Endothelial cell of umbilical vein (primary cell): ENCODE data around the gene TRIM3. TPM values are rescaled to one million over a fixed set of nuclear protein-coding genes. Genes with fewer than 3 reads are reported as not detected.

Source experiments
- BruUV-seq: library from RNA; stranded (reverse); fragments of 400-500 nt; replicated peaks from 2 replicates; lab custom pipeline; 2021; lab: Mats Ljungman, UMichigan
- CTCF ChIA-PET: fragments of 300-600, 350-600 bp; sonication (Branson Sonifier 250); formaldehyde crosslinking; loops from one replicate; lab custom pipeline; 2021; ENCODE audit warnings: antibody characterized with exemption, inconsistent platforms; lab: Charles Lee
- POLR2A ChIA-PET: fragments of 300-600, 350-600 bp; sonication (Branson Sonifier 250); formaldehyde crosslinking; loops from one replicate; lab custom pipeline; 2021; ENCODE audit warnings: antibody characterized with exemption, inconsistent platforms; lab: Charles Lee
- DNase-seq: peaks from one replicate; pipeline ENCODE4 v3.0.0-alpha.2; 2011; ENCODE audit warnings: low read depth, low spot score
- FAIRE-seq: peaks from 2 replicates; lab custom pipeline; 2011; peaks lifted over from hg19 to GRCh38; lab: Jason Lieb, UNC
- H2AFZ ChIP-seq: 2 replicates; pipeline ENCODE4 v1.6.0; 2012; ENCODE audit warnings: low read depth, low read length, control low read depth, inconsistent platforms
- H3K27ac ChIP-seq: 2 replicates; pipeline ENCODE4 v1.5.1; 2011; ENCODE audit warnings: low read depth, mild to moderate bottlenecking, control low read depth, low read length, moderate library complexity; ENCODE audit not compliant: insufficient read depth
- H3K27me3 ChIP-seq, 2 experiments: 2 replicates each; pipeline versions ENCODE4 v1.6.0 to v1.6.1; 2011; ENCODE audit warnings: low read length in 2 of 2, mixed read lengths in 1 of 2; ENCODE audit not compliant: control insufficient read depth in 2 of 2, insufficient read depth in 2 of 2
- H3K36me3 ChIP-seq, 2 experiments: 2 replicates in 1 of 2; 3 replicates in 1 of 2; pipeline ENCODE4 v1.5.1; 2011; ENCODE audit warnings: low read length in 2 of 2, mild to moderate bottlenecking in 1 of 2, moderate library complexity in 1 of 2; ENCODE audit not compliant: control insufficient read depth in 2 of 2, insufficient read depth in 2 of 2; ENCODE audit errors: extremely low read depth in 1 of 2
- H3K4me1 ChIP-seq: 3 replicates; pipeline ENCODE4 v1.5.1; 2011; ENCODE audit warnings: mild to moderate bottlenecking, low read length; ENCODE audit not compliant: control insufficient read depth, insufficient read depth; ENCODE audit errors: extremely low read depth
- H3K4me2 ChIP-seq: 2 replicates; pipeline ENCODE4 v1.6.1; 2011; ENCODE audit warnings: low read length, control low read depth, mixed read lengths; ENCODE audit not compliant: insufficient read depth
- H3K4me3 ChIP-seq, 3 experiments: fragments of 200-600 bp in 1 of 3; sonication (generic), shearing (Covaris generic) in 1 of 3; replicated peaks in 1 of 3; 2 replicates each; pipeline ENCODE4 v1.5.1; 2011 to 2016; ENCODE audit warnings: control low read depth in 3 of 3, low read length in 3 of 3, mild to moderate bottlenecking in 2 of 3, inconsistent platforms in 1 of 3, low read depth in 1 of 3, moderate library complexity in 1 of 3; ENCODE audit not compliant: insufficient read depth in 1 of 3
- H3K79me2 ChIP-seq: 2 replicates; pipeline ENCODE4 v1.6.0; 2012; ENCODE audit warnings: low read length, inconsistent platforms; ENCODE audit not compliant: control insufficient read depth, insufficient read depth
- H3K9ac ChIP-seq: replicated peaks from 2 replicates; pipeline ENCODE3; 2011; ENCODE audit warnings: low read length, control low read depth; ENCODE audit not compliant: insufficient read depth; ENCODE audit errors: extremely low read depth
- H3K9me1 ChIP-seq: replicated peaks from 3 replicates; pipeline ENCODE4 v1.6.0; 2011; ENCODE audit warnings: mild to moderate bottlenecking, low read length; ENCODE audit not compliant: control insufficient read depth, insufficient read depth; ENCODE audit errors: extremely low read depth
- H3K9me3 ChIP-seq: replicated peaks from 2 replicates; pipeline ENCODE4 v1.5.1; 2012; ENCODE audit warnings: low read length, inconsistent platforms; ENCODE audit not compliant: control insufficient read depth, insufficient read depth
- H4K20me1 ChIP-seq: replicated peaks from 2 replicates; pipeline ENCODE3; 2011; ENCODE audit warnings: mild to moderate bottlenecking, low read length; ENCODE audit not compliant: control insufficient read depth, insufficient read depth; ENCODE audit errors: extremely low read depth
- EZH2 ChIP-seq: IDR thresholded peaks from 2 replicates; pipeline ENCODE4 v1.6.1; 2012; ENCODE audit warnings: borderline replicate concordance, low read depth, mild to moderate bottlenecking, moderate library complexity, low read length, inconsistent platforms; ENCODE audit not compliant: severe bottlenecking
- FOS ChIP-seq: IDR thresholded peaks from 2 replicates; pipeline ENCODE4 v1.6.1; 2011; ENCODE audit warnings: mild to moderate bottlenecking, low read length, moderate library complexity, borderline replicate concordance; ENCODE audit not compliant: insufficient read depth
- GATA2 ChIP-seq: IDR thresholded peaks from 2 replicates; pipeline ENCODE4 v1.7.0; 2011; ENCODE audit warnings: low read depth, mild to moderate bottlenecking, moderate library complexity, mixed read lengths, low read length; ENCODE audit not compliant: insufficient read length, insufficient read depth
- JUN ChIP-seq: IDR thresholded peaks from 2 replicates; pipeline ENCODE4 v1.6.1; 2011; ENCODE audit warnings: borderline replicate concordance, low read depth; ENCODE audit not compliant: insufficient read length, insufficient read depth
- MYC ChIP-seq: IDR thresholded peaks from one replicate; pipeline ENCODE4 v1.6.1; 2011; ENCODE audit warnings: mild to moderate bottlenecking, low read depth, low read length
- POLR2A ChIP-seq: IDR thresholded peaks from 2 replicates; pipeline ENCODE4 v1.6.1; 2012; ENCODE audit warnings: low read depth, mild to moderate bottlenecking, control low read depth, low read length
- POLR2AphosphoS5 ChIP-seq: IDR thresholded peaks from 2 replicates; pipeline ENCODE4 v1.6.1; 2012; ENCODE audit warnings: low read depth, mild to moderate bottlenecking, control low read depth, low read length, moderate library complexity; ENCODE audit not compliant: insufficient read depth
- dilution Hi-C: fragments of 300-500 bp; cut with MboI; formaldehyde crosslinking; loops from one replicate; pipeline ENCODE4 v1.15.0; 2019; ENCODE audit warnings: low sequenced_read_pairs; ENCODE audit not compliant: extremely low pct_ligation_motif_present
- intact Hi-C: fragments of 100-400 bp; cut with micrococcal nuclease; formaldehyde crosslinking; loops from one replicate; pipeline ENCODE4 v1.10.0; 2022
- polyA plus RNA-seq, 4 experiments: library from polyadenylated mRNA; depleted of rRNA in 3 of 4; stranded (reverse) in 3 of 4; unstranded in 1 of 4; fragments of >200 nt; gene quantifications; 2 replicates each; pipeline versions ENCODE4 v1.2.1 to v1.2.3, GENCODE V29; 2011 to 2012; ENCODE audit warnings: missing spikeins in 1 of 4
- total RNA-seq: library from RNA; stranded (reverse); gene quantifications from 2 replicates; pipeline ENCODE4 v1.2.3, GENCODE V29; 2021
- TF ChIP-seq, protein P1 (sequence below), 2 donors: IDR thresholded peaks; 1 replicate in 1 of 2; 2 replicates in 1 of 2; pipeline ENCODE4 v1.5.1; 2011; ENCODE audit warnings: low read length in 2 of 2, mild to moderate bottlenecking in 2 of 2, moderate library complexity in 2 of 2, control low read depth in 1 of 2, inconsistent platforms in 1 of 2, low read depth in 1 of 2; ENCODE audit not compliant: insufficient read depth in 1 of 2; ENCODE audit errors: extremely low read depth in 1 of 2
- TF ChIP-seq, protein P2 (sequence below): IDR thresholded peaks from 2 replicates; pipeline ENCODE4 v1.6.1; 2011; ENCODE audit not compliant: insufficient read depth, insufficient read length

The TRIM3 gene
- total and polyA plus RNA-seq, 2 donors (not counting 3 experiments of a cell fraction or from before 2014, with no cell fraction given): 21.8 to 29.2 TPM

DNA sequence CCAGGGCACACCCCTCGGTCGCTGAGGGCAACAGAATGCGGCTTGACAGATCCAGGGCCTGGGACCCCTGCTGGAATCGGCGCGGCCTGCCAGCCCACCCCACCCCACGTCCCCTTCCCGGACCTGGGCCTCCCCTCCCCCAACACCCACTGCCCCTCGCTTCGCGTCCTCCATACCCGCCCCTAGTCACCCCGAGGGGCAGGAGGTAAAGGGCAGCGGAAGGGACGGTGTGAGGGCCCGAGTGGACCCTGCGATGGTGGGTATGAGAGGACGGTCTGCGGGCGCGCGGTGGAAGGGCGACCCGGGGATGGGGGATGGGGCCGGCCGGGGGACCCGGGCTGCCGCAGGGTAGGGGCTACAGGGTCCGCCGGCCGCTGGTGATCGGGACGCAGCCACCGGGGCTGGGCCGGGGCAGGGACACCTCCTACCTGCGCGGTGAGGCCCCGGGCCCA lies 55.2 kb downstream of the TRIM3 start:
- Histone ChIP-seq H3K79me2 (no peaks in the 10 kb centered on the region), H3K27me3 (peaks cover 6 to 10% of the 10 kb centered on the region in 2 experiments), H3K4me2 (peak overlapping the region; percentile 86), H2AFZ (peak overlapping the region; percentile 96), H3K9ac (peak overlapping the region; percentile 66), H4K20me1 (no peaks in the 10 kb centered on the region), H3K9me1 (no peaks in the 10 kb centered on the region), H3K27ac (no peak overlapping the region), H3K4me1 (peaks cover 10% of the 10 kb centered on the region), H3K36me3 (no peaks in the 10 kb centered on the region), H3K4me3 (peak overlapping the region; percentile 78 to 88 (median 86)), H3K9me3 (no peaks in the 10 kb centered on the region)
- POLR2A ChIA-PET: interaction anchor here (0.9 to 1.4 kb wide), 5 partner anchors 25 to 199 kb away, joined by 3 to 9 read pairs (median 5); partner anchors contain the start of gene SMPD1
- CTCF ChIA-PET: interaction anchor here (0.9 to 3.5 kb wide), 14 partner anchors 17 to 337 kb away, joined by 3 to 40 read pairs (median 6); partner anchors contain the start of genes ARFIP2 and TIMM10B
- TF ChIP-seq GATA2 (no peak), MYC (no peak), EZH2 (no peak), POLR2A (no peak), FOS (no peak), JUN (no peak), POLR2AphosphoS5 (no peak)
- TF ChIP-seq, protein P1, sequence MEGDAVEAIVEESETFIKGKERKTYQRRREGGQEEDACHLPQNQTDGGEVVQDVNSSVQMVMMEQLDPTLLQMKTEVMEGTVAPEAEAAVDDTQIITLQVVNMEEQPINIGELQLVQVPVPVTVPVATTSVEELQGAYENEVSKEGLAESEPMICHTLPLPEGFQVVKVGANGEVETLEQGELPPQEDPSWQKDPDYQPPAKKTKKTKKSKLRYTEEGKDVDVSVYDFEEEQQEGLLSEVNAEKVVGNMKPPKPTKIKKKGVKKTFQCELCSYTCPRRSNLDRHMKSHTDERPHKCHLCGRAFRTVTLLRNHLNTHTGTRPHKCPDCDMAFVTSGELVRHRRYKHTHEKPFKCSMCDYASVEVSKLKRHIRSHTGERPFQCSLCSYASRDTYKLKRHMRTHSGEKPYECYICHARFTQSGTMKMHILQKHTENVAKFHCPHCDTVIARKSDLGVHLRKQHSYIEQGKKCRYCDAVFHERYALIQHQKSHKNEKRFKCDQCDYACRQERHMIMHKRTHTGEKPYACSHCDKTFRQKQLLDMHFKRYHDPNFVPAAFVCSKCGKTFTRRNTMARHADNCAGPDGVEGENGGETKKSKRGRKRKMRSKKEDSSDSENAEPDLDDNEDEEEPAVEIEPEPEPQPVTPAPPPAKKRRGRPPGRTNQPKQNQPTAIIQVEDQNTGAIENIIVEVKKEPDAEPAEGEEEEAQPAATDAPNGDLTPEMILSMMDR (IDR thresholded peaks at IDR 0.05; ENCODE audit: extremely low read depth in 1 of 2, insufficient read depth in 1 of 2, low read depth in 1 of 2, low read length in 2 of 2): no peak
- TF ChIP-seq, protein P2, sequence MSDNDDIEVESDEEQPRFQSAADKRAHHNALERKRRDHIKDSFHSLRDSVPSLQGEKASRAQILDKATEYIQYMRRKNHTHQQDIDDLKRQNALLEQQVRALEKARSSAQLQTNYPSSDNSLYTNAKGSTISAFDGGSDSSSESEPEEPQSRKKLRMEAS: no peak
- intact Hi-C loops (loop anchor here (1.0 to 2.0 kb wide), 3 partner anchors 28 to 62 kb away; partner anchors contain the start of genes ARFIP2, SMPD1 and TIMM10B), dilution Hi-C loops (no loop called here)
- DNase-seq: no peak
- no peak for FAIRE-seq
- BruUV-seq: no TSS peak
